IMR-90 (cell line): ENCODE results near the gene RNU1-3.
"Not testable (repeated sequence)": the region's sequence is repeated elsewhere in the genome, so short reads cannot be mapped to it uniquely, and the experiment has no call there.

Source experiments
- CEBPB ChIP-seq: IDR thresholded peaks from 2 replicates; pipeline ENCODE4 v1.6.1; 2012; ENCODE audit warnings: low read depth, low read length, improper control_type of control experiment
- CHD1 ChIP-seq: IDR thresholded peaks from 2 replicates; pipeline ENCODE4 v1.6.1; 2012; ENCODE audit warnings: low read depth, low read length, improper control_type of control experiment
- MAFK ChIP-seq: IDR thresholded peaks from 2 replicates; pipeline ENCODE4 v1.6.1; 2012; ENCODE audit warnings: low read depth, low read length, improper control_type of control experiment
- POLR2A ChIP-seq: IDR thresholded peaks from 2 replicates; pipeline ENCODE4 v1.6.1; 2012; ENCODE audit warnings: mild to moderate bottlenecking, low read depth, low read length
- RFX5 ChIP-seq: IDR thresholded peaks from 2 replicates; pipeline ENCODE4 v1.8.0; 2012; ENCODE audit warnings: low read depth, mild to moderate bottlenecking, low read length, moderate library complexity
- TF ChIP-seq, protein P1 (sequence below): conservative IDR thresholded peaks from 2 replicates; pipeline ENCODE4 v1.5.1; 2012; ENCODE audit warnings: mild to moderate bottlenecking, low read depth, low read length, improper control_type of control experiment
- TF ChIP-seq, protein P2 (sequence below): fragments of 150-350 bp; IDR thresholded peaks from 2 replicates; pipeline ENCODE4 v1.6.1; 2016; ENCODE audit warnings: low read depth, mild to moderate bottlenecking, low read length, moderate library complexity, borderline replicate concordance

DNA sequence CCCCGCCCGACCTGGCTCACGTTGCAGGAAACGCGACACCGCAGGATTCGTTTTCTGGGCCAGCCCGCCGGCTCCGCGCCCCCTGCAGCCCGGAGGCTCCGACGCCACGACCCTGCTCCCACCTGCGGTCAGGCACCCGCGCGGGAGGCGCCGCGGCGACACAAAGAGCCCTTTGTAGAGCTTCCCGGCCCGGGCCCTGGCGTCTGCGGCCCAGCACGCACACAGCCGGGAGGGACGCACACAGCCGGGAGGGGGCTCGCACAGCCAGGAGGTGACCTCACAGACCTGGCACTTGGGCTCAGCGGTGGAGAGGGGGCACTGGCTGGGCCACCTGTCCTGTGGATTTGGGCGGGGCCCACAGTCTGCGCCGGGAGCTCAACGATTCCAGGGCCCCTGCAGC is 34.4 kb upstream of the RNU1-3 start:
- TF ChIP-seq RFX5, POLR2A, CHD1, MAFK, CEBPB: not testable (repeated sequence)
- TF ChIP-seq, protein P1, sequence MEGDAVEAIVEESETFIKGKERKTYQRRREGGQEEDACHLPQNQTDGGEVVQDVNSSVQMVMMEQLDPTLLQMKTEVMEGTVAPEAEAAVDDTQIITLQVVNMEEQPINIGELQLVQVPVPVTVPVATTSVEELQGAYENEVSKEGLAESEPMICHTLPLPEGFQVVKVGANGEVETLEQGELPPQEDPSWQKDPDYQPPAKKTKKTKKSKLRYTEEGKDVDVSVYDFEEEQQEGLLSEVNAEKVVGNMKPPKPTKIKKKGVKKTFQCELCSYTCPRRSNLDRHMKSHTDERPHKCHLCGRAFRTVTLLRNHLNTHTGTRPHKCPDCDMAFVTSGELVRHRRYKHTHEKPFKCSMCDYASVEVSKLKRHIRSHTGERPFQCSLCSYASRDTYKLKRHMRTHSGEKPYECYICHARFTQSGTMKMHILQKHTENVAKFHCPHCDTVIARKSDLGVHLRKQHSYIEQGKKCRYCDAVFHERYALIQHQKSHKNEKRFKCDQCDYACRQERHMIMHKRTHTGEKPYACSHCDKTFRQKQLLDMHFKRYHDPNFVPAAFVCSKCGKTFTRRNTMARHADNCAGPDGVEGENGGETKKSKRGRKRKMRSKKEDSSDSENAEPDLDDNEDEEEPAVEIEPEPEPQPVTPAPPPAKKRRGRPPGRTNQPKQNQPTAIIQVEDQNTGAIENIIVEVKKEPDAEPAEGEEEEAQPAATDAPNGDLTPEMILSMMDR = not testable (repeated sequence)
- TF ChIP-seq, protein P2, sequence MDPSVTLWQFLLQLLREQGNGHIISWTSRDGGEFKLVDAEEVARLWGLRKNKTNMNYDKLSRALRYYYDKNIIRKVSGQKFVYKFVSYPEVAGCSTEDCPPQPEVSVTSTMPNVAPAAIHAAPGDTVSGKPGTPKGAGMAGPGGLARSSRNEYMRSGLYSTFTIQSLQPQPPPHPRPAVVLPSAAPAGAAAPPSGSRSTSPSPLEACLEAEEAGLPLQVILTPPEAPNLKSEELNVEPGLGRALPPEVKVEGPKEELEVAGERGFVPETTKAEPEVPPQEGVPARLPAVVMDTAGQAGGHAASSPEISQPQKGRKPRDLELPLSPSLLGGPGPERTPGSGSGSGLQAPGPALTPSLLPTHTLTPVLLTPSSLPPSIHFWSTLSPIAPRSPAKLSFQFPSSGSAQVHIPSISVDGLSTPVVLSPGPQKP = not testable (repeated sequence)
